OCI-LY7 (cell line): Measurements from ENCODE around the gene BBS9. TPM values are rescaled to one million over a fixed set of nuclear protein-coding genes. Genes with fewer than 3 reads are reported as not detected.

ENCODE experiments used
- BruUV-seq: library from RNA; stranded (reverse); fragments of 400-500 nt; replicated peaks from 2 replicates; lab custom pipeline; 2021; lab: Mats Ljungman, UMichigan
- CTCF ChIA-PET: fragments of 300-600 bp; sonication (Branson Sonifier 250); formaldehyde crosslinking; loops from one replicate; lab custom pipeline; 2022; ENCODE audit warnings: antibody characterized with exemption; ENCODE audit not compliant: unreplicated experiment; lab: Charles Lee
- POLR2A ChIA-PET: fragments of 300-600 bp; sonication (Branson Sonifier 250); formaldehyde crosslinking; loops from one replicate; lab custom pipeline; 2022; ENCODE audit warnings: antibody characterized with exemption; lab: Charles Lee
- DNase-seq: peaks from one replicate; pipeline ENCODE4 v3.0.0-alpha.2; 2015; ENCODE audit warnings: low spot score
- H2AFZ ChIP-seq: fragments of 200-600 bp; sonication (generic), shearing (Covaris generic); 2 replicates; pipeline ENCODE4 v1.6.1; 2014; ENCODE audit warnings: mild to moderate bottlenecking, antibody characterized with exemption, low read length, moderate library complexity
- H3K27ac ChIP-seq: fragments of 200-600 bp; sonication (generic); 2 replicates; pipeline ENCODE4 v1.5.1; 2014; ENCODE audit warnings: mixed run types, low read depth, mild to moderate bottlenecking, moderate library complexity, low read length, inconsistent platforms; ENCODE audit not compliant: poor library complexity, severe bottlenecking
- H3K36me3 ChIP-seq: fragments of 200-600 bp; sonication (generic); 2 replicates; pipeline ENCODE4 v1.6.1; 2014; ENCODE audit warnings: mild to moderate bottlenecking, antibody characterized with exemption, low read length, moderate library complexity, mixed read lengths; ENCODE audit not compliant: insufficient read depth
- H3K4me1 ChIP-seq: fragments of 200-600 bp; sonication (generic); 2 replicates; pipeline ENCODE4 v1.5.1; 2014; ENCODE audit warnings: mild to moderate bottlenecking, low read length; ENCODE audit not compliant: insufficient read depth, poor library complexity, severe bottlenecking
- H3K4me2 ChIP-seq: fragments of 200-600 bp; sonication (generic); 2 replicates; pipeline ENCODE4 v1.6.1; 2014; ENCODE audit warnings: mild to moderate bottlenecking, low read length
- H3K4me3 ChIP-seq: fragments of 200-600 bp; sonication (generic); 2 replicates; pipeline ENCODE4 v1.5.1; 2014; ENCODE audit warnings: mild to moderate bottlenecking, low read depth, low read length; ENCODE audit not compliant: poor library complexity, severe bottlenecking
- H3K79me2 ChIP-seq: fragments of 200-600 bp; sonication (generic); 2 replicates; pipeline ENCODE4 v1.6.1; 2016; ENCODE audit warnings: low read depth, mild to moderate bottlenecking, low read length, moderate library complexity, mixed read lengths; ENCODE audit not compliant: insufficient read depth
- H3K9me2 ChIP-seq: fragments of 200-600 bp; sonication (generic); 2 replicates; pipeline ENCODE4 v1.6.1; 2016; ENCODE audit warnings: mild to moderate bottlenecking, low read length, mixed read lengths; ENCODE audit not compliant: insufficient read depth
- H3K9me3 ChIP-seq: fragments of 200-600 bp; sonication (generic); 2 replicates; pipeline ENCODE4 v1.6.1; 2014; ENCODE audit warnings: mild to moderate bottlenecking, mixed run types, low read length, mixed read lengths
- H4K20me1 ChIP-seq: fragments of 200-600 bp; sonication (generic); 2 replicates; pipeline ENCODE4 v1.6.1; 2014; ENCODE audit warnings: mild to moderate bottlenecking, antibody characterized with exemption, low read length, moderate library complexity, mixed read lengths; ENCODE audit not compliant: insufficient read depth
- CTCF ChIP-seq: fragments of 200-600 bp; sonication (generic); conservative IDR thresholded peaks from 2 replicates; pipeline ENCODE4 v1.5.1; 2014; ENCODE audit warnings: mild to moderate bottlenecking, antibody characterized with exemption, low read length, moderate library complexity, mixed read lengths
- EZH2phosphoT487 ChIP-seq: fragments of 200-600 bp; sonication (generic); IDR thresholded peaks from 2 replicates; pipeline ENCODE4 v1.6.1; 2018; ENCODE audit warnings: low read depth, borderline replicate concordance, mild to moderate bottlenecking, mixed run types, antibody characterized with exemption, low read length, moderate library complexity, mixed read lengths
- intact Hi-C: fragments of 100-400 bp; cut with micrococcal nuclease; formaldehyde crosslinking; loops from one replicate; pipeline ENCODE4 v1.10.0; 2022; ENCODE audit not compliant: unreplicated experiment
- total RNA-seq, 2 experiments: library from RNA; depleted of rRNA in 1 of 2; stranded (reverse); fragments of >200 nt in 1 of 2; shearing (Covaris generic) in 1 of 2; gene quantifications; 2 replicates each; pipeline ENCODE4 v1.2.3, GENCODE V29; 2014 to 2022

The BBS9 gene
- total RNA-seq, 2 experiments from 2014 or later = 6.8 to 14.8 TPM

GRCh38 chr7:33248671-33249070 is 119.3 kb downstream of the BBS9 start:
- intact Hi-C loops = loop anchor here (10.0 kb wide), 1 partner anchor 496 kb away; no protein-coding TSS in a partner anchor
- Histone ChIP-seq H3K36me3 (no peaks in the 10 kb centered on the region), H3K9me2 (no peaks in the 10 kb centered on the region), H3K4me3 (no peak overlapping the region), H3K4me2 (no peak overlapping the region), H4K20me1 (no peaks in the 10 kb centered on the region), H3K79me2 (no peaks in the 10 kb centered on the region), H2AFZ (no peak overlapping the region), H3K27ac (no peak overlapping the region), H3K9me3 (no peaks in the 10 kb centered on the region), H3K4me1 (no peaks in the 10 kb centered on the region)
- POLR2A ChIA-PET = interaction anchor here (1.6 kb wide), 1 partner anchor 80 kb away, joined by 3 read pairs; no protein-coding TSS in a partner anchor
- no TSS peak for BruUV-seq
- no peak for DNase-seq
- CTCF ChIA-PET = no interaction called here
- no peak for TF ChIP-seq EZH2phosphoT487
- no peak for TF ChIP-seq CTCF

- intact Hi-C loops = no loop called here
- no peaks in the 10 kb centered on the region for H3K4me1 ChIP-seq
- H2AFZ ChIP-seq = no peak overlapping the region
- no peaks in the 10 kb centered on the region for H4K20me1 ChIP-seq
- no peaks in the 10 kb centered on the region for H3K9me3 ChIP-seq
- no peak overlapping the region for H3K27ac ChIP-seq
- H3K4me3 ChIP-seq = no peak overlapping the region
- H3K9me2 ChIP-seq = no peaks in the 10 kb centered on the region
- no peak for DNase-seq
- no TSS peak for BruUV-seq
- CTCF ChIA-PET = no interaction called here
- no peak overlapping the region for H3K4me2 ChIP-seq
- H3K36me3 ChIP-seq = no peaks in the 10 kb centered on the region
- no peaks in the 10 kb centered on the region for H3K79me2 ChIP-seq
- POLR2A ChIA-PET = interaction anchor here (0.6 kb wide), 2 partner anchors 25 to 1192 kb away, joined by 4 to 5 read pairs; no protein-coding TSS in a partner anchor
- TF ChIP-seq CTCF (no peak), EZH2phosphoT487 (no peak)
Observed at GRCh38 chr7:33250421-33250871, 121.1 kb downstream of the BBS9 start.

GRCh38 chr7:33251301-33251700 is 121.9 kb downstream of the BBS9 start:
- TF ChIP-seq EZH2phosphoT487 = no peak
- no peak for TF ChIP-seq CTCF
- CTCF ChIA-PET = no interaction called here
- Histone ChIP-seq H2AFZ (no peak overlapping the region), H4K20me1 (no peaks in the 10 kb centered on the region), H3K4me3 (no peak overlapping the region), H3K36me3 (no peaks in the 10 kb centered on the region), H3K9me2 (no peaks in the 10 kb centered on the region), H3K79me2 (no peaks in the 10 kb centered on the region), H3K4me1 (no peaks in the 10 kb centered on the region), H3K27ac (no peak overlapping the region), H3K4me2 (no peak overlapping the region), H3K9me3 (no peaks in the 10 kb centered on the region)
- intact Hi-C loops = no loop called here
- BruUV-seq = no TSS peak
- POLR2A ChIA-PET = interaction anchor here (0.5 kb wide), 1 partner anchor 30 kb away, joined by 3 read pairs; no protein-coding TSS in a partner anchor
- DNase-seq = no peak
